ENCODE results near the gene RASL12. TPM values are rescaled to one million over a fixed set of nuclear protein-coding genes. Genes with fewer than 3 reads are reported as not detected.
A peak's percentile ranks its signal among the peaks of the same experiment; 100 is the strongest.
"Not testable (repeated sequence)": the region's sequence is repeated elsewhere in the genome, so short reads cannot be mapped to it uniquely, and the experiment has no call there.

RASL12 gene
- total and polyA plus RNA-seq, 2 donors = 2.7 to 6.8 TPM

GRCh38 chr15:65101891-65102708 is 34.3 kb upstream of the RASL12 start:
- peaks cover 52 to 61% of the 10 kb centered on the region in 2 donors for H3K36me3 ChIP-seq (ENCODE audit: control insufficient read depth in 2 of 2, insufficient read depth in 2 of 2, low read length in 1 of 2)
- DNase-seq (ENCODE audit: low read depth in 6 of 9, low spot score in 9 of 9) = no peak
- H3K9me3 ChIP-seq (ENCODE audit: control insufficient read depth in 2 of 2, insufficient read depth in 1 of 2, low read length in 1 of 2) = no peaks in the 10 kb centered on the region
- H3K4me1 ChIP-seq (ENCODE audit: control insufficient read depth in 2 of 2, insufficient read depth in 2 of 2, low read length in 2 of 2) = no peaks in the 10 kb centered on the region
- H3K4me3 ChIP-seq (ENCODE audit: low read length in 2 of 2) = no peak overlapping the region
- 93% methylated on average over 75 of the region's 75 CpGs for WGBS
- H3K27me3 ChIP-seq (ENCODE audit: control insufficient read depth in 2 of 2, insufficient read depth in 1 of 2, low read length in 1 of 2) = no peaks in the 10 kb centered on the region
- no peak overlapping the region for H3K27ac ChIP-seq (ENCODE audit: low read depth in 1 of 2, low read length in 1 of 2)

- Histone ChIP-seq H3K36me3 (ENCODE audit: control insufficient read depth in 2 of 2, insufficient read depth in 2 of 2, low read length in 1 of 2) (peaks cover 52 to 61% of the 10 kb centered on the region in 2 donors), H3K9me3 (ENCODE audit: control insufficient read depth in 2 of 2, insufficient read depth in 1 of 2, low read length in 1 of 2) (no peaks in the 10 kb centered on the region), H3K27me3 (ENCODE audit: control insufficient read depth in 2 of 2, insufficient read depth in 1 of 2, low read length in 1 of 2) (no peaks in the 10 kb centered on the region), H3K27ac (ENCODE audit: low read depth in 1 of 2, low read length in 1 of 2) (no peak overlapping the region), H3K4me1 (ENCODE audit: control insufficient read depth in 2 of 2, insufficient read depth in 2 of 2, low read length in 2 of 2) (no peaks in the 10 kb centered on the region), H3K4me3 (ENCODE audit: low read length in 2 of 2) (no peak overlapping the region)
- WGBS = 62% methylated on average over 9 of the region's 9 CpGs
- peak in 8 of 9 donors; percentile 4 to 63 (median 27) for DNase-seq (ENCODE audit: low read depth in 6 of 9, low spot score in 9 of 9)
These were observed 33.7 kb upstream of the RASL12 start for GRCh38 chr15:65101411-65101890.

- WGBS = 96% methylated on average over 7 of the region's 7 CpGs
- H3K4me1 ChIP-seq (ENCODE audit: control insufficient read depth in 2 of 2, insufficient read depth in 2 of 2, low read length in 2 of 2) = no peaks in the 10 kb centered on the region
- no peak overlapping the region for H3K4me3 ChIP-seq (ENCODE audit: low read length in 2 of 2)
- H3K27me3 ChIP-seq (ENCODE audit: control insufficient read depth in 2 of 2, insufficient read depth in 1 of 2, low read length in 1 of 2) = no peaks in the 10 kb centered on the region
- no peak for DNase-seq (ENCODE audit: low read depth in 6 of 9, low spot score in 9 of 9)
- no peak overlapping the region for H3K27ac ChIP-seq (ENCODE audit: low read depth in 1 of 2, low read length in 1 of 2)
- peaks cover 47 to 57% of the 10 kb centered on the region in 2 donors for H3K36me3 ChIP-seq (ENCODE audit: control insufficient read depth in 2 of 2, insufficient read depth in 2 of 2, low read length in 1 of 2)
- H3K9me3 ChIP-seq (ENCODE audit: control insufficient read depth in 2 of 2, insufficient read depth in 1 of 2, low read length in 1 of 2) = no peaks in the 10 kb centered on the region
These were observed 32.7 kb upstream of the RASL12 start for GRCh38 chr15:65100442-65100841.

DNA sequence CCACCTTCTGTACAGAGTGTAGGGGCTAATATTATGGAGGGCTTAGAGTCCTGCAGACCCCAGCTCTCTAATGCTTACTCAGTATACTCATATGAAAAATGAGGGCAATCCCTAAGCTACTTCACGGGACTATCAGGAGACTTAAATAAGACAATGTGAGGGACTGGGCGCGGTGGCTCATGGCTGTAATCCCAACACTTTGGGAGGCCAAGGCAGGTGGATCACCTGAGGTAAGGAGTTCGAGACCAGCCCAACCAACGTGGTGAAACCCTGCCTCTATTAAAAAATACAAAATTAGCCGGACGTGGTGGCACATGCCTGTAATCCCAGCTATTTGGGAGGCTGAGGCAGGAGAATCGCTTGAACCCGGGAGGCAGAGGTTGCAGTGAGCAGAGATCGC is 32.0 kb upstream of the RASL12 start:
- H3K36me3 ChIP-seq (ENCODE audit: control insufficient read depth in 2 of 2, insufficient read depth in 2 of 2, low read length in 1 of 2) = peaks cover 42 to 51% of the 10 kb centered on the region in 2 donors
- not testable (repeated sequence) for H3K9me3 ChIP-seq (ENCODE audit: control insufficient read depth in 2 of 2, insufficient read depth in 1 of 2, low read length in 1 of 2); H3K4me3 ChIP-seq (ENCODE audit: low read length in 2 of 2); H3K27ac ChIP-seq (ENCODE audit: low read depth in 1 of 2, low read length in 1 of 2); H3K4me1 ChIP-seq (ENCODE audit: control insufficient read depth in 2 of 2, insufficient read depth in 2 of 2, low read length in 2 of 2); H3K27me3 ChIP-seq (ENCODE audit: control insufficient read depth in 2 of 2, insufficient read depth in 1 of 2, low read length in 1 of 2); DNase-seq (ENCODE audit: low read depth in 6 of 9, low spot score in 9 of 9)
- WGBS = 98% methylated on average over 10 of the region's 10 CpGs

- no peak overlapping the region for H3K27ac ChIP-seq (ENCODE audit: low read depth in 1 of 2, low read length in 1 of 2)
- no peaks in the 10 kb centered on the region for H3K27me3 ChIP-seq (ENCODE audit: control insufficient read depth in 2 of 2, insufficient read depth in 1 of 2, low read length in 1 of 2)
- H3K9me3 ChIP-seq (ENCODE audit: control insufficient read depth in 2 of 2, insufficient read depth in 1 of 2, low read length in 1 of 2) = no peaks in the 10 kb centered on the region
- H3K36me3 ChIP-seq (ENCODE audit: control insufficient read depth in 2 of 2, insufficient read depth in 2 of 2, low read length in 1 of 2) = peaks cover 42 to 48% of the 10 kb centered on the region in 2 donors
- DNase-seq (ENCODE audit: low read depth in 6 of 9, low spot score in 9 of 9) = no peak
- no peaks in the 10 kb centered on the region for H3K4me1 ChIP-seq (ENCODE audit: control insufficient read depth in 2 of 2, insufficient read depth in 2 of 2, low read length in 2 of 2)
- over 99% methylated on average over 5 of the region's 5 CpGs for WGBS
- H3K4me3 ChIP-seq (ENCODE audit: low read length in 2 of 2) = no peak overlapping the region
These were observed 31.5 kb upstream of the RASL12 start for GRCh38 chr15:65099336-65099735.

DNA sequence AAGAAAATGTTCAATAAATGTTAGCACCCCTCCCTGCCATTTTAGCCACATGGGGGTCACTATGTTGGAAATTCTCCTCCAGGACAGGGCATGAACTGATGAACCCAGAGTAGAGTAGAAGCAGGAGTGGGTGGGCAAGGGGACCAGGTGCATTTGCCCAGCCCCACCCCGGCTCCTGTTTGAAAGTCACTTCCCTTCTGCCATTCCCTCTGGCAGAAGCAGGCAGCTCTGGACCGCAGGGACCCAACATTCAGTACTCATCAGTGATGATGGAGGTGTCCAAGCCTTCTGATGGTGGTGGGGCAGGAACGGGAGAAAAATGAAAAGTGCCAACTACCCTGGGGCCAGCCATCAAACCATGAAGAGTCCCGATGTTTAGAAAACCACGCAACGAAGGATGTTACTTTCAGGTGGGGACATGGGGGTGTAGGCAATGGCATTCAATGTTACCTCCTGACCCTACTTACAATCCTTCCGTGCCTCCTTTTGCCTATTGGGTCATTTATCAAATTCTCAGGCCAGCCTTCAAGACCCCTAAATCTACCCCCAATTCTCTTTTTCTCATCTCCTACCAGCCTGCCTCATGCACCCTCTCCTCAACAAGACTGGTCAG is 30.0 kb upstream of the RASL12 start:
- Histone ChIP-seq H3K4me1 (ENCODE audit: control insufficient read depth in 2 of 2, insufficient read depth in 2 of 2, low read length in 2 of 2) (no peaks in the 10 kb centered on the region), H3K27ac (ENCODE audit: low read depth in 1 of 2, low read length in 1 of 2) (no peak overlapping the region), H3K27me3 (ENCODE audit: control insufficient read depth in 2 of 2, insufficient read depth in 1 of 2, low read length in 1 of 2) (no peaks in the 10 kb centered on the region), H3K9me3 (ENCODE audit: control insufficient read depth in 2 of 2, insufficient read depth in 1 of 2, low read length in 1 of 2) (no peaks in the 10 kb centered on the region), H3K36me3 (ENCODE audit: control insufficient read depth in 2 of 2, insufficient read depth in 2 of 2, low read length in 1 of 2) (peaks cover 42 to 48% of the 10 kb centered on the region in 2 donors), H3K4me3 (ENCODE audit: low read length in 2 of 2) (no peak overlapping the region)
- WGBS = 98% methylated on average over 7 of the region's 7 CpGs
- no peak for DNase-seq (ENCODE audit: low read depth in 6 of 9, low spot score in 9 of 9)

DNA sequence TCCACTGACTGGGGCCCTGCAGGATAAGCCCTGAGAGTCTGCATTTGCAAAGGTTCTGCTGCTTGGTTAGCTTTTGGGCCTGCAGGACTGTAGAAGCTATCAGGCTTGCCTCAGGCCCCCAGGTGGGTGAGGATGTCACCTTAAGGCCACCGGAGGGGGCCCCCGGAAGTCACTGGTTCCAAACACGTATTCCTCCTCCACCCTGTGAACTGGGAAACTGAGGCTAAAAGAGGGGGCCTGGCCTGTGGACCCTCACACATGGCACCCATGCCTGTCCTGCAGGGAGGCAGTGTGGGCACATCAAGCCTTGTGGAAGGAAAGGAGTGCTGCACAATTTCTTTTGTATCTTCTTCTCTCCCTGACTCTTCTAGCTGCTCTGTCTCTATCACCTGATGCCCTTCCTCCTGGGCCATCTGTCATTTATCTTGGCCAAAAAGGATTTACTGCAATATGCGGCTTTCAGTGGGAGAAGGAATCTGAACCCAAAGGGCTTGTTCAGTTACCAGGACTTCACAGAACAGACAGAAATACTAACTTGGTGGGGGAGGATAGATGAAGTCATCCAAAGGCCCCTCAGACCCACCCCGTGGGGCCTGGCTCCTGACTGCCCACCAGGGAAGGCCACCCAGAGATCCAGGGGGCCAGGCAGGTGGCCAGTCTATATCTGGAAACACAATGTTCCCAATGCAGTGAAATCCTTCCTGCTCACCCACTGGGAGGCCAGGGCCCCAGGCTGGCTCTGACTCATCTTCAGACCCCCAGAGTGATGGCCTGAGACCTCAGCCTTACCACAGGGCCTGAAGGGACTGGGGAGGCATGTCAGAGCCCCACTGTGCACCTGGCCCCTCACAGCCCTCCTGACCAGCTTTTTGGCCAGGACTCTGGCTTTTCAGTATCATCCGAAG is 28.9 kb upstream of the RASL12 start:
- no peaks in the 10 kb centered on the region for H3K9me3 ChIP-seq (ENCODE audit: control insufficient read depth in 2 of 2, insufficient read depth in 1 of 2, low read length in 1 of 2)
- no peak overlapping the region for H3K27ac ChIP-seq (ENCODE audit: low read depth in 1 of 2, low read length in 1 of 2)
- H3K27me3 ChIP-seq (ENCODE audit: control insufficient read depth in 2 of 2, insufficient read depth in 1 of 2, low read length in 1 of 2) = no peaks in the 10 kb centered on the region
- no peak overlapping the region for H3K4me3 ChIP-seq (ENCODE audit: low read length in 2 of 2)
- H3K4me1 ChIP-seq (ENCODE audit: control insufficient read depth in 2 of 2, insufficient read depth in 2 of 2, low read length in 2 of 2) = no peaks in the 10 kb centered on the region
- DNase-seq (ENCODE audit: low read depth in 6 of 9, low spot score in 9 of 9) = no peak
- peaks cover 38 to 42% of the 10 kb centered on the region in 2 donors for H3K36me3 ChIP-seq (ENCODE audit: control insufficient read depth in 2 of 2, insufficient read depth in 2 of 2, low read length in 1 of 2)
- 97% methylated on average over 6 of the region's 6 CpGs for WGBS

DNA sequence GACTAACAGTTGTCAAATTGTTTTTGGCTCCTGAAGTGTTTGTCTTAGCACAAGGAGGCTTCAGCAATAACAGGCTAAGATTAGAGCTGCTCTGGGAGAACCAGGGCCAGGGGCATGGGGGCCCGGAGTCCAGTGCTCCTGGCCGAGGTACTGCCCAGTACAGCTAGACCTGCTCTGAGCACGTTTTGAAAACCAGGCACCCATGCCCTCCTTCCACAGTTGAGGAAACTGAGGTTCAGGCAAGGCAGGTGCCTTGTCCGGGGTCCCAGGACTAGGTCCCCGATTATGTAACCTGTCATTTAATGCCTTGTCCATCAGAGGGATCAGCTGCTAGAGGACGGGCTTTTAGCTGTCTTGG is 27.9 kb upstream of the RASL12 start:
- no peak overlapping the region for H3K27ac ChIP-seq (ENCODE audit: low read depth in 1 of 2, low read length in 1 of 2)
- 96% methylated on average over 6 of the region's 6 CpGs for WGBS
- no peak for DNase-seq (ENCODE audit: low read depth in 6 of 9, low spot score in 9 of 9)
- no peaks in the 10 kb centered on the region for H3K4me1 ChIP-seq (ENCODE audit: control insufficient read depth in 2 of 2, insufficient read depth in 2 of 2, low read length in 2 of 2)
- peaks cover 32 to 35% of the 10 kb centered on the region in 2 donors for H3K36me3 ChIP-seq (ENCODE audit: control insufficient read depth in 2 of 2, insufficient read depth in 2 of 2, low read length in 1 of 2)
- no peaks in the 10 kb centered on the region for H3K27me3 ChIP-seq (ENCODE audit: control insufficient read depth in 2 of 2, insufficient read depth in 1 of 2, low read length in 1 of 2)
- no peak overlapping the region for H3K4me3 ChIP-seq (ENCODE audit: low read length in 2 of 2)
- H3K9me3 ChIP-seq (ENCODE audit: control insufficient read depth in 2 of 2, insufficient read depth in 1 of 2, low read length in 1 of 2) = no peaks in the 10 kb centered on the region

Measured in thymus (tissue), 11 donors.